HG03469 (cell line): Measurements from ENCODE around the gene ABCC12.

ENCODE experiments used
- ATAC-seq: cut with Tn5 transposase; IDR thresholded peaks from one replicate; pipeline ENCODE4 v1.9.1; 2021; ENCODE audit warnings: mild to moderate bottlenecking, moderate library complexity, moderate number of reproducible peaks; ENCODE audit not compliant: unreplicated experiment

Gene ABCC12

GRCh38 chr16:48106446-48106845 is 49.3 kb downstream of the ABCC12 start:
- ATAC-seq = no peak
